Parathyroid adenoma (tissue), 2 donors: ENCODE measurements around the gene AKR1C8.
"Not testable (repeated sequence)": the region's sequence is repeated elsewhere in the genome, so short reads cannot be mapped to it uniquely, and the experiment has no call there.

ENCODE experiments used
- H2AFZ ChIP-seq: fragments of 300-600 bp; sonication (generic); one replicate; pipeline ENCODE4 v1.7.0; 2017; ENCODE audit warnings: antibody characterized with exemption, mild to moderate bottlenecking
- H3K27ac ChIP-seq: fragments of 300-600 bp; sonication (generic); one replicate; pipeline ENCODE4 v1.7.0; 2017
- H3K27me3 ChIP-seq: fragments of 300-600 bp; sonication (generic); one replicate; pipeline ENCODE4 v1.7.0; 2017; ENCODE audit warnings: low read length; ENCODE audit not compliant: control insufficient read depth, insufficient read depth
- H3K36me3 ChIP-seq: fragments of 300-600 bp; sonication (generic); one replicate; pipeline ENCODE4 v1.7.0; 2017; ENCODE audit warnings: low read length; ENCODE audit not compliant: control insufficient read depth, insufficient read depth
- H3K4me1 ChIP-seq: fragments of 300-600 bp; sonication (generic); one replicate; pipeline ENCODE4 v1.7.0; 2017; ENCODE audit warnings: control low read depth
- H3K4me2 ChIP-seq: fragments of 300-600 bp; sonication (generic); one replicate; pipeline ENCODE4 v1.7.0; 2017; ENCODE audit warnings: low read length
- H3K4me3 ChIP-seq: fragments of 300-600 bp; sonication (generic); one replicate; pipeline ENCODE4 v1.7.0; 2017; ENCODE audit warnings: low read depth, low read length
- H3K79me2 ChIP-seq: fragments of 300-600 bp; sonication (generic); one replicate; pipeline ENCODE4 v1.7.0; 2017; ENCODE audit warnings: control low read depth
- H3K9ac ChIP-seq: fragments of 300-600 bp; sonication (generic); one replicate; pipeline ENCODE4 v1.7.0; 2017; ENCODE audit warnings: mild to moderate bottlenecking
- H3K9me3 ChIP-seq: fragments of 300-600 bp; sonication (generic); one replicate; pipeline ENCODE4 v1.7.0; 2017; ENCODE audit warnings: low read length; ENCODE audit not compliant: control insufficient read depth
- CTCF ChIP-seq: fragments of 300-600 bp; sonication (generic); IDR thresholded peaks from one replicate; pipeline ENCODE4 v1.7.0; 2017; ENCODE audit warnings: antibody characterized with exemption, mild to moderate bottlenecking
- donor health status: primary hyperparathyroidism.

AKR1C8 gene

DNA sequence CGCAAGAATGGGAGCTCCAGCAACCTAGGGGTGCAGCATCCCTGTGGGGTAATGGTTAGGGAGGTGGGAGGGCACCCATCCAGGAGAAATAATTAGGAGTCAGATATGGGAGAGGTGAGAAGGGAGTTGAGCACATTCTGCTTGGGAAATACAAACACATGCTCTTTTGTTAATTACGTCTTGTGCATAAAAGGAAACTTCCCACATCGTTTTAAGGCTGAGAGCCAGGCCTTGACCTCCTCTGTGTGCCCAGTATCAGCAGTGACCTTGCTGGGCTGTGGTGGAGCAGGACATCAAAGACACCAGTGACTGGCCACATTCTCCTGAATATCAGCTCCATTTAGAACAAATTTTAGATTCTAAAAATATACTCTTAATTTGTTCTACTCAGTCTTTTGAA is 34.3 kb upstream of the AKR1C8 start:
- Histone ChIP-seq H3K4me2 (no peak overlapping the region), H3K4me1 (no peaks in the 10 kb centered on the region), H3K4me3 (no peak overlapping the region), H3K27me3 (no peaks in the 10 kb centered on the region), H3K9ac (no peak overlapping the region), H3K27ac (no peak overlapping the region), H2AFZ (no peak overlapping the region), H3K36me3 (no peaks in the 10 kb centered on the region), H3K9me3 (no peaks in the 10 kb centered on the region), H3K79me2 (no peaks in the 10 kb centered on the region)
- no peak for TF ChIP-seq CTCF

GRCh38 chr10:5216801-5217200 is 31.9 kb upstream of the AKR1C8 start:
- no peak overlapping the region for H3K4me2 ChIP-seq
- no peaks in the 10 kb centered on the region for H3K36me3 ChIP-seq
- no peaks in the 10 kb centered on the region for H3K79me2 ChIP-seq
- no peaks in the 10 kb centered on the region for H3K9me3 ChIP-seq
- no peak overlapping the region for H3K27ac ChIP-seq
- no peak overlapping the region for H3K9ac ChIP-seq
- H2AFZ ChIP-seq, result no peak overlapping the region
- no peaks in the 10 kb centered on the region for H3K4me1 ChIP-seq
- no peak overlapping the region for H3K4me3 ChIP-seq
- no peaks in the 10 kb centered on the region for H3K27me3 ChIP-seq
- TF ChIP-seq CTCF, result no peak

DNA sequence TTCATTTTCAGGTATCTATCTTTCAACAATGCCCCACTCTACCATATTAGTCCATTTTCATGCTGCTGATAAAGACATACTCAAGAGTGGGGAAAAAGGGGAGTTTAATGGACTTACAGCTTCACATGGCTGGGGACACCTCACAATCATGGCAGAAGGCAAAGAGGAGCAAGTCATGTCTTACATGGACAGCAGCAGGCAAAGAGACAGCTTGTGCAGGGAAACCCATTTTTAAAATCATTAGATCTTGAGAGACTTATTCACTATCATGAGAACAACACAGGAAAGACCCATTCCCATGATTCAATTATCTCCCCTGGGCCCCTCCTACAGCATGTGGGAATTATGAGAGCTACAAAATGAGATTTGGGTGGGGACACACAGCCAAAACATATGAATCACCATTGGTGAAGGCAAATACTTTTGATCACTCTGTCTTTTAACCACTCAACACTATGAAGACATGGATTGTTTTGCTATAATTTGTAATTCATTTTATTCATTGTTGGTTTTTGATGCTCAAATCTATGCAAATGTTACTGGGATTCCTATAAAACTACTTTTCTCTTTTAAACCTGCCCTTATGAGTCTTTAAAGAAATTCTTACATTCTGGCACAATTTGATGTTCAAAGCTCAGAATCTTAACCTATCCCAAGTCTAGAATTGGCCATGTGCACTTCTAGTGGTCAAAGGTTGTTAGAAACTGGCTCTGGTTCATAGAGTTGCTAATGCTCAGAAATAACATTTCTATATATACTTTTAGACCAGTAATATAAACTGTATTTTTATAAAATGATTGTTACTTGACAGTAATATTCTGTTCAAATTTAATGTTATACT is 27.0 kb upstream of the AKR1C8 start:
- Histone ChIP-seq H3K9ac (no peak overlapping the region), H3K9me3 (no peaks in the 10 kb centered on the region), H3K79me2 (no peaks in the 10 kb centered on the region), H3K27me3 (no peaks in the 10 kb centered on the region), H2AFZ (no peak overlapping the region), H3K4me1 (no peaks in the 10 kb centered on the region), H3K36me3 (no peaks in the 10 kb centered on the region), H3K4me3 (no peak overlapping the region), H3K27ac (no peak overlapping the region), H3K4me2 (no peak overlapping the region)
- TF ChIP-seq CTCF, result no peak

DNA sequence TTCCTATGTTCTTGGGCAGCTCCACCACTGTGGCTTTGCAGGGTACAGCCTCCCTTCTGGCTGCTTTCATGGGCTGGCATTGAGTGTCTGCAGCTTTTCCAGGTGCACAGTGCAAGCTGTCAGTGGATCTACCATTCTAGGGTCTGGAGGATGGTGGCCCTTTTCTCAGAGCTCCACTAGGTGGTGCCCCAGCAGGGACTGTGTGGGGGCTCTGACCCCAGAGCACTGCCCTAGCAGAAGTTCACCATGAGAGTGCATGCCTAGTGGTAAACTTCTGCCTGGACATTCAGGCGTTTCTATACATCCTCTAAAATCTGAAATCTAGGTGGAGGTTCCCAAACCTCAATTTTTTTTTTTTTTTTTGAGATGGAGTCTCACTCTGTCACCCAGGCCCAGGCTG is 25.3 kb upstream of the AKR1C8 start:
- not testable (repeated sequence) for H3K9me3 ChIP-seq, H3K9ac ChIP-seq, H3K27ac ChIP-seq, H3K4me2 ChIP-seq, H3K36me3 ChIP-seq, H3K4me1 ChIP-seq, H3K79me2 ChIP-seq, H2AFZ ChIP-seq, H3K27me3 ChIP-seq, H3K4me3 ChIP-seq

- not testable (repeated sequence) for H3K4me2 ChIP-seq, H3K9me3 ChIP-seq, H3K27me3 ChIP-seq, H3K9ac ChIP-seq, H3K36me3 ChIP-seq, H3K4me1 ChIP-seq, H3K4me3 ChIP-seq, H3K27ac ChIP-seq, H3K79me2 ChIP-seq, H2AFZ ChIP-seq
Measured at GRCh38 chr10:5209776-5210175, 24.8 kb upstream of the AKR1C8 start.

GRCh38 chr10:5206799-5207198 is 21.8 kb upstream of the AKR1C8 start:
- Histone ChIP-seq H3K4me1 (no peaks in the 10 kb centered on the region), H3K4me2 (no peak overlapping the region), H3K9ac (no peak overlapping the region), H3K27ac (no peak overlapping the region), H3K9me3 (no peaks in the 10 kb centered on the region), H3K79me2 (no peaks in the 10 kb centered on the region), H3K36me3 (no peaks in the 10 kb centered on the region), H3K27me3 (no peaks in the 10 kb centered on the region), H2AFZ (no peak overlapping the region), H3K4me3 (no peak overlapping the region)
- TF ChIP-seq CTCF, result no peak
